HG02973 (cell line): Measurements from ENCODE around the gene C2orf42.
"Not testable (repeated sequence)": the region's sequence is repeated elsewhere in the genome, so short reads cannot be mapped to it uniquely, and the experiment has no call there.

Experiments
- ATAC-seq: cut with Tn5 transposase; IDR thresholded peaks from one replicate; pipeline ENCODE4 v1.9.1; 2021; ENCODE audit warnings: moderate library complexity; ENCODE audit not compliant: unreplicated experiment

The C2orf42 gene

GRCh38 chr2:70190418-70191243 is at the start of gene C2orf42:
Gene C2orf42 (minus strand): TSS chr2:70191019. CDS start chr2:70181985, 9,034 bp downstream.
- ATAC-seq = peak; percentile 80

- no peak for ATAC-seq
Measured at GRCh38 chr2:70240599-70240998, 49.8 kb upstream of the C2orf42 start.

GRCh38 chr2:70233926-70234325 is 43.1 kb upstream of the C2orf42 start:
- no peak for ATAC-seq

GRCh38 chr2:70226781-70227180 is 36.0 kb upstream of the C2orf42 start:
- ATAC-seq = no peak

- not testable (repeated sequence) for ATAC-seq
Measured at GRCh38 chr2:70223305-70223704, 32.5 kb upstream of the C2orf42 start.

GRCh38 chr2:70214953-70215549 is 24.2 kb upstream of the C2orf42 start:
- no peak for ATAC-seq

- ATAC-seq = no peak
Measured at GRCh38 chr2:70214365-70214764, 23.5 kb upstream of the C2orf42 start.

- no peak for ATAC-seq
Measured at GRCh38 chr2:70212298-70212932, 21.6 kb upstream of the C2orf42 start.

- no peak for ATAC-seq
Measured at GRCh38 chr2:70211595-70211994, 20.8 kb upstream of the C2orf42 start.

GRCh38 chr2:70204452-70204851 is 13.6 kb upstream of the C2orf42 start:
- no peak for ATAC-seq

- ATAC-seq = no peak
Measured at GRCh38 chr2:70203086-70203485, 12.3 kb upstream of the C2orf42 start.

GRCh38 chr2:70202236-70202806 is 11.5 kb upstream of the C2orf42 start:
- ATAC-seq = no peak

- ATAC-seq = no peak
Measured at GRCh38 chr2:70201831-70202230, 11.0 kb upstream of the C2orf42 start.

- ATAC-seq = no peak
Measured at GRCh38 chr2:70201225-70201768, 10.5 kb upstream of the C2orf42 start.

- no peak for ATAC-seq
Measured at GRCh38 chr2:70199320-70199864, 8.6 kb upstream of the C2orf42 start.

- no peak for ATAC-seq
Measured at GRCh38 chr2:70192516-70192915, 1.7 kb upstream of the C2orf42 start.

GRCh38 chr2:70191244-70191735 is 471 bp upstream of the C2orf42 start:
- ATAC-seq = no peak

GRCh38 chr2:70188460-70188859 is 2.4 kb downstream of the C2orf42 start:
- ATAC-seq = no peak

- ATAC-seq = not testable (repeated sequence)
Measured at GRCh38 chr2:70187170-70187569, 3.6 kb downstream of the C2orf42 start.

GRCh38 chr2:70182689-70183088 is 8.1 kb downstream of the C2orf42 start:
- ATAC-seq = no peak
